Thyroid gland (tissue), 4 donors: Measurements from ENCODE around the gene KMT2D. TPM values are rescaled to one million over a fixed set of nuclear protein-coding genes. Genes with fewer than 3 reads are reported as not detected.

Experiments used
- DNase-seq, 2 donors: peaks; one replicate each; pipeline ENCODE4 v3.0.0-alpha.2; 2019
- H3K27ac ChIP-seq, 3 donors: fragments of 200-600 bp; sonication (generic); 1 replicate in 2 of 3; 2 replicates in 1 of 3; pipeline ENCODE4 v1.5.1; 2016 to 2019; ENCODE audit warnings: mild to moderate bottlenecking in 1 of 3, moderate library complexity in 1 of 3
- H3K27me3 ChIP-seq: fragments of 200-600 bp; sonication (generic); one replicate; pipeline ENCODE4 v1.5.1; 2019
- H3K36me3 ChIP-seq, 2 donors: fragments of 200-600 bp; sonication (generic); one replicate each; pipeline ENCODE4 v1.5.1; 2016 to 2019
- H3K4me1 ChIP-seq, 2 donors: fragments of 200-600 bp; sonication (generic); one replicate each; pipeline ENCODE4 v1.5.1; 2017 to 2019
- H3K4me3 ChIP-seq, 3 donors: fragments of 200-600 bp; sonication (generic); replicated peaks in 1 of 3; 1 replicate in 2 of 3; 2 replicates in 1 of 3; pipeline ENCODE4 v1.5.1; 2016; ENCODE audit warnings: mild to moderate bottlenecking in 1 of 3
- H3K9me3 ChIP-seq: fragments of 200-600 bp; sonication (generic); one replicate; pipeline ENCODE4 v1.5.1; 2017
- POLR2A ChIP-seq, 2 donors: fragments of 450-650 bp; IDR thresholded peaks; one replicate each; pipeline ENCODE4 v1.6.1; 2017; ENCODE audit warnings: antibody characterized with exemption in 2 of 2, mild to moderate bottlenecking in 2 of 2, moderate library complexity in 1 of 2
- WGBS, 2 donors: methylation state at CpG; one replicate each; pipeline ENCODE4 v1.1.5; 2017; 5-methylcytosine and 5-hydroxymethylcytosine counted together
- intact Hi-C: fragments of 100-400 bp; cut with DNase I; formaldehyde crosslinking; loops from one replicate; pipeline ENCODE4 v1.15.1; 2023
- total RNA-seq, 4 donors: library from RNA; depleted of rRNA; stranded (reverse); fragments of >200 nt; gene quantifications; one replicate each; pipeline ENCODE4 v1.2.3, GENCODE V29; 2016
- TF ChIP-seq, protein P1 (sequence below), 6 experiments: fragments of 200-600 bp in 3 of 6; fragments of 450-650 bp in 3 of 6; sonication (generic) in 3 of 6; IDR thresholded peaks; one replicate each; pipeline ENCODE4 v1.5.1; 2016 to 2019; ENCODE audit warnings: antibody characterized with exemption in 6 of 6, mild to moderate bottlenecking in 2 of 6, inconsistent platforms in 1 of 6, moderate library complexity in 1 of 6

KMT2D gene
- total RNA-seq, 4 donors from 2014 or later: 42.5 to 107 (median 71.6) TPM

DNA sequence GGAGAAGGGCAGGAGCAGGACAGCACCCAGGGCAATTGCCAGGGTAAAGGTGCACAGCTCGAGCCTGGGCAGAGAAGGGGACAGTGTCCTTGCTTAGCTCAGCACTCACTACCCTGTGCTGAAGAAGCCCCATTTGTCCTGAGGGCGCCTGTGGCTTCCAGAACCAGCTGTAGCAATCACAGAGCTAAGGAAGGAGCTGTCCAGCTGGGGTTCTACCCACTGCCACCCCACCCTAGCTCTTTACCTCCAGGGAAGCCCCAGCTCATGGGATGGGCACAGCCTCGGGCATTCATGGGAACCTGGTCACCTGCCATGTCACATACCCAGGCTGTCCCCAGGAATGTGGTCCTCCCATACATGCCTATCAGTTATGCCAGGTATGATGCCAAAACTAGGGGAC lies 44.2 kb upstream of the KMT2D start:
- H3K4me3 ChIP-seq: no peak overlapping the region
- no peak overlapping the region for H3K27ac ChIP-seq
- peaks cover 34 to 40% of the 10 kb centered on the region in 2 donors for H3K36me3 ChIP-seq
- intact Hi-C loops: no loop called here
- no peak for DNase-seq
- no peaks in the 10 kb centered on the region for H3K9me3 ChIP-seq
- WGBS, 2 donors: 90 to 95% methylated on average over 2 to 3 of the region's 3 CpGs
- no peaks in the 10 kb centered on the region for H3K27me3 ChIP-seq
- peaks cover 16 to 49% of the 10 kb centered on the region in 2 donors for H3K4me1 ChIP-seq
- TF ChIP-seq POLR2A (IDR thresholded peaks at IDR 0.05): no peak

DNA sequence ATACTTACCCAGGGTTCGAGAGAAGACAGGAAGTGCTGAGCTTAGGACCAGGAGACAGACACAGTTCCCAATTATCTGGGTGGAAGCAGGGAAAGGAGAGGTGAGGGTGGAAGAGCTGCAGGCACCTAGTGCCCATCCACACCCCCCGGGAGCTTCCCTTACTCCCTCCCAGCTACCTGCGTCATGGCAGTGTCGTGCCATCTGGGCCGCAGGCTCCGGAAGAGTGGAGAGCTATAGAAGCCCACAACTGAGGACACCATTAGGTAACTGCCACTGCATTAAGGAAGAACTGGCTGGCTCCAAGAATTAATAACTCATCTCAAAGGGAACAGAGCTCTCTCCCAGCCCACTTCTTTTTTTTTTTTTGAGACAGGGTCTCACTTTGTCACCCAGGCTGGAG lies 39.8 kb upstream of the KMT2D start:
- no peak overlapping the region for H3K4me3 ChIP-seq
- intact Hi-C loops: no loop called here
- TF ChIP-seq, protein P1, sequence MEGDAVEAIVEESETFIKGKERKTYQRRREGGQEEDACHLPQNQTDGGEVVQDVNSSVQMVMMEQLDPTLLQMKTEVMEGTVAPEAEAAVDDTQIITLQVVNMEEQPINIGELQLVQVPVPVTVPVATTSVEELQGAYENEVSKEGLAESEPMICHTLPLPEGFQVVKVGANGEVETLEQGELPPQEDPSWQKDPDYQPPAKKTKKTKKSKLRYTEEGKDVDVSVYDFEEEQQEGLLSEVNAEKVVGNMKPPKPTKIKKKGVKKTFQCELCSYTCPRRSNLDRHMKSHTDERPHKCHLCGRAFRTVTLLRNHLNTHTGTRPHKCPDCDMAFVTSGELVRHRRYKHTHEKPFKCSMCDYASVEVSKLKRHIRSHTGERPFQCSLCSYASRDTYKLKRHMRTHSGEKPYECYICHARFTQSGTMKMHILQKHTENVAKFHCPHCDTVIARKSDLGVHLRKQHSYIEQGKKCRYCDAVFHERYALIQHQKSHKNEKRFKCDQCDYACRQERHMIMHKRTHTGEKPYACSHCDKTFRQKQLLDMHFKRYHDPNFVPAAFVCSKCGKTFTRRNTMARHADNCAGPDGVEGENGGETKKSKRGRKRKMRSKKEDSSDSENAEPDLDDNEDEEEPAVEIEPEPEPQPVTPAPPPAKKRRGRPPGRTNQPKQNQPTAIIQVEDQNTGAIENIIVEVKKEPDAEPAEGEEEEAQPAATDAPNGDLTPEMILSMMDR (IDR thresholded peaks at IDR 0.05): no peak
- no peak for TF ChIP-seq POLR2A (IDR thresholded peaks at IDR 0.05)
- no peaks in the 10 kb centered on the region for H3K9me3 ChIP-seq
- peaks cover 0 to 9% of the 10 kb centered on the region in 2 donors for H3K4me1 ChIP-seq
- no peak for DNase-seq
- 95% methylated on average over 6 of the region's 6 CpGs for WGBS, 2 donors
- no peak overlapping the region for H3K27ac ChIP-seq
- no peaks in the 10 kb centered on the region for H3K27me3 ChIP-seq
- peaks cover 55 to 72% of the 10 kb centered on the region in 2 donors for H3K36me3 ChIP-seq

DNA sequence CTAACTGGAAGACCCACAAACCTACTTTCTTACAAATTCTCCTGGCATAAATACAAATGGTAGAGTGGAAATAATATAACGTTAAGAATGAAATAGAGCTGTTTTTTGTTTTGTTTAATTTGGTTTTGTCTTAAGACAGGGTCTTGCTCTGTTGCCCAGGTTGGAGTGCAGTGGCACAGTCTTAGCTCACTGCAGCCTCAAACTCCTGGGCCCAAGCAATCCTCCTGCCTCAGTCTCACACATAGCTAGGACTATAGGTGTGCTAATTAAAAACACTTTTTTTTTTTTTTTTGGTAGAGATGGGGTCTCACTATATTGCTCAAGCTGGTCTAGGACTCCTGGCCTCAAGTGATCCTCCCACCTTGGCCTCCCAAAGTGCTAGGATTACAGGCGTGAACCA lies 38.1 kb upstream of the KMT2D start:
- intact Hi-C loops: no loop called here
- WGBS, 2 donors: 91 to 95% methylated on average over 2 of the region's 2 CpGs
- H3K36me3 ChIP-seq: peaks cover 52 to 65% of the 10 kb centered on the region in 2 donors

DNA sequence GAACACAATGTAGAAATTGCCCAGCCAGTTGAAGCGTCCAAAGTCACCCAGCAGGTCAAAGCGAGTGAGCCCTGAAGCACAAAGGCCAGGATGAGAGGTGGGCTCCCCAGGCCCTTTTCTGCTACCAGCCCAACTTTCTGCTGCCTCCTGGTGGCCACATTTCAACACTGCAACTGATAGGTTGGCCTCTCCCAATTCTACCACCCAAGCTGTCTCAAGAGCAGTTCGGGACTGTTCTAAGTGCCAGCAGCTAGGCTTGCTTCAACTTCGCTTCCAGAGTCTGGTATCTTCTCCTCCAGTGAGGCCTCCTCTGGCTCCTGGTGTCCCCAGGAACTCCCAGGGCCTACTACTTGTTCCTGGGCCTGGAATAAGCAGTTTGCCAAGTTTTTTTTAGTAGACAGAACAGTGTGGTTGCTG lies 37.4 kb upstream of the KMT2D start:
- no peaks in the 10 kb centered on the region for H3K9me3 ChIP-seq
- 66 to 81% methylated on average over 2 to 4 of the region's 4 CpGs for WGBS, 2 donors
- H3K4me1 ChIP-seq: peaks cover 11 to 17% of the 10 kb centered on the region in 2 donors
- peak; percentile 35 to 39 for DNase-seq
- no peak overlapping the region for H3K27ac ChIP-seq
- intact Hi-C loops: no loop called here
- no peak overlapping the region for H3K4me3 ChIP-seq
- H3K27me3 ChIP-seq: no peaks in the 10 kb centered on the region
- peaks cover 51 to 61% of the 10 kb centered on the region in 2 donors for H3K36me3 ChIP-seq
- TF ChIP-seq, protein P1 (IDR thresholded peaks at IDR 0.05): peak; percentile 42 to 73 (median 53)
- no peak for TF ChIP-seq POLR2A (IDR thresholded peaks at IDR 0.05)

More for the DNA sequence above, 38.1 kb upstream of the KMT2D start:
- no peaks in the 10 kb centered on the region for H3K9me3 ChIP-seq
- TF ChIP-seq, protein P1 (IDR thresholded peaks at IDR 0.05): no peak
- TF ChIP-seq POLR2A (IDR thresholded peaks at IDR 0.05): no peak
- H3K4me1 ChIP-seq: peaks cover 11 to 13% of the 10 kb centered on the region in 2 donors
- no peak for DNase-seq
- H3K4me3 ChIP-seq: no peak overlapping the region
- H3K27ac ChIP-seq: no peak overlapping the region
- H3K27me3 ChIP-seq: no peaks in the 10 kb centered on the region

DNA sequence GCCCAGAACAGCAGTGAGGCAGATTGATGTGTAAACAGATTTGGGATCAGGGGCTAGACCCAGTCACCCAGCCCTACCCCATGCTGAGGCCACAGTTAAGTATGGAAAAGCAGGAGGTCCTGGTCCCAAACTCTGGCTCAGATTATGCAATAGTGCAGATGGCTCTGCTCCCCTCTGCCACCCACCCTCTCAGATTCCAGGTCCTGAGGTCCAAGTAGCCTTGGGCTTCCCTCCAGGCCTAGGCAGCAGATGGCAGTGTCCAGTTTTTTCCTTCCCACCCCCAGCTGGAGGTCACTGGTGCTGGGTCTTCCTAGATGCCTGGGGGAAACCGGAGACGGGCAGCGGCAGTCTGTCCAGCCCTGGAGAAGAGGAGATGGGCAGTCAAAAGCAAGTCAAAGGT lies 36.8 kb upstream of the KMT2D start:
- H3K9me3 ChIP-seq: no peaks in the 10 kb centered on the region
- intact Hi-C loops: no loop called here
- H3K27ac ChIP-seq: no peak overlapping the region
- WGBS, 2 donors: 78 to 89% methylated on average over 3 of the region's 3 CpGs
- H3K36me3 ChIP-seq: peaks cover 47 to 56% of the 10 kb centered on the region in 2 donors
- peaks cover 11 to 24% of the 10 kb centered on the region in 2 donors for H3K4me1 ChIP-seq
- peaks cover 3% of the 10 kb centered on the region for H3K27me3 ChIP-seq
- H3K4me3 ChIP-seq: no peak overlapping the region
- DNase-seq: no peak
- TF ChIP-seq, protein P1 (IDR thresholded peaks at IDR 0.05): no peak
- TF ChIP-seq POLR2A (IDR thresholded peaks at IDR 0.05): no peak
